ENCODE measurements around the gene BSDC1.

DNA sequence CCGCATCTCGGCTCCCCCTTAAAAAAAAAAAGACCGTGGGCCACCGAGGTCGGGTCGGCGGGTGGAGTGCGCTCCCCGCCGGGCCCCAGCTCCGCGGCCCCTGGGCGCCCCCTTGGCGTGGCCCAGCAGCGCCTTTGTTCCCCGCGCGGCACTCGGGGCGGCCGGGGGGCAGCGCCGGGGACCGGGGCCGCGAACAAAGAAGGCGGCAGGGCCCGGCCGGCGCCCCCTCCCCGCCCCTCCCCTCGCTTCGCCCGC is 58.8 kb downstream of the BSDC1 start:
- no peak for TF ChIP-seq POLR2AphosphoS5 (IDR thresholded peaks at IDR 0.05)
- TF ChIP-seq EP300 (IDR thresholded peaks at IDR 0.05) = no peak

Data from stomach (tissue), 4 donors.